Right ventricle myocardium inferior (tissue), 1 donor: ENCODE results near the gene GPS1. TPM values are rescaled to one million over a fixed set of nuclear protein-coding genes. Genes with fewer than 3 reads are reported as not detected.

Experiments
- ATAC-seq: fragments of 200-7000 bp; cut with Tn5 transposase; one replicate; pipeline ENCODE4 v1.9.1; 2020; ENCODE audit warnings: mild to moderate bottlenecking, moderate library complexity
- DNase-seq: peaks from one replicate; pipeline ENCODE4 v3.0.0; 2021; ENCODE audit errors: missing footprints
- intact Hi-C: fragments of 100-400 bp; cut with DNase I; formaldehyde crosslinking; loops from one replicate; pipeline ENCODE4 v1.11.0; 2022
- total RNA-seq: library from RNA; stranded (reverse); fragmentation: NEBNext Ultra II Directional; extraction: Animal tissue kit (Norgen Biotek cat#: 25700); gene quantifications from one replicate; pipeline ENCODE4 v1.2.1, GENCODE V29; 2021
- donor health status: DM: no; HTN: yes; CAD: no; lungs with severe emphysema.

Gene GPS1
- total RNA-seq, 1 donor from 2014 or later: 80.9 TPM

DNA sequence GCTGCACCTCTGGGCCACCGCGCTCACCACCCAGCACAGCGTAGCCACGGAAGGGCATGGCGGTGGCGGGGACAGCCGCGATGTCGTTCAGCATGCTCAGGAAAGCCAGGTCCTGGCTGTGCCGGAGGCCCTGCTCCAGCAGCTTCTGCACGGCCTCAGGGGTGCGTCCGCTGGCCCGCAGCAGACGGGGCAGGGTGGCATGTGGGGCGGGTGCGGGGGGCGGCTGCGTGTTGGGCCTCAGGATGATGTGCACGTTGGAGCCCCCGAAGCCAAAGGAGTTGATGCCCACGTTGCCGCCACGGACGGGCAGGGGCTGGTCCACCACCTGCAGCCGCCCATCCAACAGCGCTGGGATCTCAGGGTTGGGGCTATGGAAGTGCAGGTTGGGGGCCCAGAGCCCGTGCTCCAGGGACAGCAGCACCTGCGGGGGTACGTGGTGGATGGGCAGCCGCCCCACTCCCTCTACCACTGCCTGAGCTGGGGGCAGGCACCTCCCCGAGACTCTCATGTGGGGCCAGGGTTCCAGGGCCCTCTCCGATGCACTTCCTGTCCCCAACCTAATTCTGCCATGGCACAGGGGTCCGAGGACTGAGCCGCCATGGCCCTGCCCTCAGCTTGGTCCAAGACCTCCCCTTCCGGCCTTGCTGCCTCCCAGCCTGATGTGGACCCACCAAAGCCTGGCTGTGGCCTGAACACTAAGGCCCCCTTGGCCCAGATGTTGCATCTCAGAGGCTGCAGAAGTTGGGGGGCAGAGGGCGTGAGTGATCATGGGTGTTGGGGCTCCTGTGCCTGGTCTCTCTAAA lies 39.8 kb downstream of the GPS1 start:
- intact Hi-C loops: no loop called here
- no peak for ATAC-seq
- peak; percentile 30 for DNase-seq

DNA sequence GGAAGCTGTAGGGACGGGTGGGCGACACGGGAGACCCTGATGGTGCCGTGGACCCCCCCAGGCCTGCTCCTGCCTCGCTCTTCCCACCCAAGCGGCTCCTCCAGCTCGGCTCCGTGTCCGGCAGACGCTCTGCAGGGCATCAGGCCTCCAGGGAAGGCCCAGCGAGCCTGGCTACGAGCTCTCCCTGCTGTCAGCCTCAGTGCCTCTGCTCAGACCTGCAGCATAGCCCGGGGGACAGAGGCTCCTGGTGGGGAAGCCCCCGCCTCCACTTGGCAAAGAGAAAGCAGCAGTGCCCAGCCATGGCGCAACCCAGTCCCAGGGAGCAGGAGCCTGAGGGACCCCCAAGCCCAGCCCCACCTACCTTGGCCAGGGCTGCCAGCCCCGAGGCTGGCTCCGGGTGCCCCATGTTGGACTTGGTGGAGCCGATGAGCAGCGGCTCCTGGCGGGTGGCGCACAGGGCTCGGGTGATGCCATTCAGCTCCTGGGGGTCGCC lies 40.4 kb downstream of the GPS1 start:
- DNase-seq (peak; percentile 30), ATAC-seq (no peak)
- intact Hi-C loops: no loop called here

DNA sequence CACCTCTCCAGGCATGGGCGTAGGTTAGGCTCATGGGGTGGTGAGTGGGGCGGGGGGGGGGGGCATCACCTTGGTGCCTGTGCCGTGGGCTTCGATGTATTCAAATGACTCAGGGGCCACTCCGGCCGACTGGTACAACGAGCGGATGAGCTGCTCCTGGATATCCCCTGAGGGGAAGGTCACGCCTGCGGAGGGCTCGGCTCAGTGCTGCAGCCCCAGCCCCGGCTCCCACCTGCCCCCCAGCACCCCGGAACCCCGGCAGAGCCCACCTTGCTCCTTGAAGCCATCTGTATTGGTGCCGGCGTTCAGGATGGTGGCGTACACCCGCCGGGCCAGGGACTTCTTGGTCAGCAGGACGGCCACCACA lies 40.9 kb downstream of the GPS1 start:
- ATAC-seq: no peak
- peak; percentile 39 for DNase-seq
- intact Hi-C loops: no loop called here

DNA sequence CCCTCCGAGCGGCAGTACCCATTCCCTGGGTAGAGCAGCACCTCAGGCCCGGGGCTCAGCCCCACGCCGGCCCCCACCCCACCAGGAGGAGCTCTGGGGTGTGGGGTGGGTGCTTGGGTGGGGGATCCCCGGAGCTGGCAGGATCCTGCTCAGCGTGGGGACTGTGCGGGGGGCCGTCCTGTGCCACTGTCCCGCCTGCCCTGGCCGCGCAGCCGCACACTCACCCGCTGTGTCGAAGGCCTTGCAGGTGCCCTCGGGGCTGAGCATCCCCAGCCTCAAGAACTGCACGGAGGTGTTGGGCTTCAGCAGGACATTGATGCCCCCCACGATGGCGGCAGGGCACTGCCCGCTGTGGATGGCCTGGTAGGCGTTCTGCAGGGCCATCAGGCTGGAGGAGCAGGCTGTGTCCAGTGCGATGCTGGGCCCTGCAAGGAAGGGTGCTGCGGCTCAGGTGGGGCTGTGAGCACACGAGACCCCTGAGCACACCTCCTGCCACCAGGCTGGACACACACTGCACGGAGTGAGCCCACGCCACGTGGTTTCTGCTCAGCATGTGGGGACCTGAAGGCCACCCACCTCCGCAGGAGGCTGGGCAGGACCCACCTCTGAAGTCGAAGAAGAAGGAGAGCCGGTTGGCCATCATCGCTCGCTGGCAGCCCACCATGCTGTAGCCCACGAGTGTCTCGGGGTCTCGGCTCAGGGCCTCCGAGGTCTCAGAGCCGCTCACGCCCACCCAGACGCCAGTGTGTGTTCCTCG lies 41.5 kb downstream of the GPS1 start:
- DNase-seq (peak; percentile 65), ATAC-seq (no peak)
- intact Hi-C loops: no loop called here

DNA sequence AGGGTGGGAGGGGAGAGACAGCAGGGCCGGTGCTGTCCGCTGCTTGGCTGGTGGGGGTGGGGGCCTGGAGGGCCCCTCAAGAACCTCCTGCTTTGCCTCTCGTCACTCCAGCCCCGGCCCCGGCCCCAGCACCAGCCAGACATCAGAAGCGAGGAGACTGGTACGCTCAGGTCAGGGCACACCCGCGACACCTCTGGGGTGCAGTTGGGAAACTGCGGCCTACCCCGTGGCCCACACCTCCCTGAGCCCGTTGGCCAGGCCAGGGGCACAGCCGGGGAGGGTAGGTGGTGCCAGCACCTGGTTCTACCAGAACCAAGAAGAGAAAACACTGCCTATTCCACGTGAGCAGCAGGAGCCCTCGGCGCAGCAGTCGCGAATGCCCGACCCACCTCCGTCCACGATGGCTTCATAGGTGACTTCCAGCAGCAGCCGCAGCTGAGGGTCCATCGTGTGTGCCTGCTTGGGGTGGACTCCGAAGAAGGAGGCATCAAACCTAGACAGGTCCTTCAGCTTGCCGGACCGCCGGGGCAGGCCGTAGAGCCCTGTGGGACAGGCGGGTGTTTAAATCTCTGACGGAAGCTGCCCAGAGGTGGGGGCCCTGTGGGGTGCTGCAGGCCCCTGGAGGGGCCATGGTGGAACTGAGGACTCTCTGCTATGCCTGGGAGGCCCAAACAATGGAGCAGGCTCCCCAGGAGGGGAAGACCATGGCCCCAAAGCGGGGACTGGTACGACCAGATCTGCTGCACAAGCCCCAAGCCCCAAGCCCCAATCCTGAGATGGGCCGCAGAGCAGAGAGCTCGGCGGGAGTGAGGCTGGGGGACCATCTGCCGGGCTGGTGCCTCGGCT lies 43.5 kb downstream of the GPS1 start:
- intact Hi-C loops: no loop called here
- ATAC-seq (no peak), DNase-seq (peak; percentile 67)

DNA sequence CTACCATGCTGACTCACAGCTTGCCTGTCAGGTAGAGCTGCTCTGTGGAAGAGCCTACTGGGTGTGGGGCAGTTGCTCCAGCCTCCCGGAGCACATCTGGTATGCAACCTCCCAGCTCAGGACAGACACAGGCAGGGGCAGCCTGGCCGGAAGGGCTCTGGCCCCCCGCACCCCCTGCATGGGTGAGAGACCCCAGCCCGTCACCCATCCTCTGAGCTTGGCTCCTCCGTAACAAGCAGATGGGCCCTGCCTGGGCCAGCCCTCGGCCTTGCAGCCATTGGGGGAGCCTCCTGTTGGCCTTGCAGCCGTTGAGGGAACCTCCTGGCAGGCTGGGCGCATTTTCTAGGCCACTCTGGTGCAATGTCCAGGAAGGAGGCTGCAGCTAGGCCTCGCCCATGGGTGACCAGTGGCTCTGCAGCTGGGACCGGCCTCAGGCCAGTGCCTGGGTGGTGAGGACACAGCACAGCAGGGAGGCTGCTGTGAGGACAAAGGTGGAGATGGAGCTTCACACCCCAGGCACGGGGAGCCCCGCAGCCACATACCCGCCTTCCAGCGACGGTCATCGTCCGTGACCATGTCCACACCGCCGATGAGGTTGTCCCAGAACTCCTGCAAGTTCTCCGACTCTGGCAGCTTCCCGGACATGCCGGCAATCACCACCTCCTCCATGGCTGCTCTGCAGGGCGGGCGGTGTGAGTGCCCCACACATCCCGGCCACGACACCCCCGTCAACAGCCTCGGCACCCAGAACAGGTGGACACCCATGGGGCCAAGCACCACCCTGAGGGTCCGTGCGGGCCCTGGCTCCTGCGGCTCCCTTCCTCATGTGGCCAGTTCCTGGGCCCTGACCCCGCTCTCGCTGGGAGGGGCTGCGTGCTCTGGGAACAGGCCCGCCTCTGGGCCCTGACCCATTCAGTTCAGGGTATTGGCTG lies 44.3 kb downstream of the GPS1 start:
- peak; percentile 43 for DNase-seq
- no peak for ATAC-seq
- intact Hi-C loops: no loop called here

DNA sequence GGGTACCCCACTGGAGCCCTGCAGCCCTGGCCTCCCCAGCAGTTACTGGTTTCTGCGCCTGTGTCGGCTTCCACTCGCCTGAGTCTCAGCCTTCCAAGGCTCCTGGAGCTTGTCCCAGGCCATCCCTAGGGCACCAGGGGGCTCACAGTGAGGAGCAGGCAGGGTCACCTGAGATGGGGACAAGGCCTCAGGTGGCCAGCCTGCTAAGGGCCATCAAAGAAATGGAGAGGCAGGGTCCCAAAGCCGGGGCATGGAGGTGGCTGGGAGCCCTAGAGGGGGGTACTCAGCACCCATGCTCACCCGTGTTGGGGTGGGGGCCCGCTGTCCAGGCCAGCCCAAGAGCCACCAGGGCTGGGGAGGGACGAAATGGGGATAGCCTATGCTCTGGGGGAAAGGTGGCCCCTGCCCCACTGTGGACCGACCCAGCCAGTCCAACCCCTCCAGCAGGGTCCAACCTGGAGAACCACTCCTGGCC lies 45.0 kb downstream of the GPS1 start:
- ATAC-seq (no peak), DNase-seq (no peak)
- intact Hi-C loops: no loop called here

DNA sequence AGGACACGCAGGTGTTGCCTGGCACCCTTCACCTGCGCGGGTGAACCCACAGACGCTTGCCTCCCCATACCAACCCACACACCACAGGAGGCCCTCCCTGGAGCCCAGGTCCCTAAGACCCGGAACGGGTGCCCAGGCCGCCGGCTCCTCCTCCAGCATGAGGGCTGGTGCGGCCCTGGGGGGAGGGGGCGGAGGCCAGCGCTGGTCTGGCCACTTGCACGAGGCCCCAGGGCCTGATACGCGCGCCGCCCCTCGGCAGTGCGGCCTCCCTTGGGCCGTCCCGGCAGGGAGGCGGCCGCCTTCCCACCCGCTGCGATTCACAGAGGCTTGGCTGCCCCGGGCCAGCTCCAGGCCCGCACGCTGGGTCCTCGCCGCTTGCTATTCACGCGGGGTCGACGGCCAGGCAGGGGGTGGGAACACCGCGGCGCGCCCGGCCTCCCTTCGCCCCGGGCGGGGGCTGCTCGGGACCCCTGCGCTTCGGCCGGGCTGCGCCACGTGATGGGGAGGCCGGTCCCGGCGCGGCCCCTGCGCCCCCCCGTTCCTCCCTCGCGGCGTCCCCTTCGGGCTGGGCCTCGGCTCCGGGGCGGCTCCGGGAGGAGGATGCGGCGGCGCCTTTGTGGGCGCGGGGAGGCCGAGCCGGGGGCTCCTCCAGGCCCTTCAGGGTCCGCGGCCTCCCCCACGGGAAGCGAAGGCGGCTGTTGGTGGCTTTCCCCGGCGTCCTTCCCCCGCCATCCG lies 45.7 kb downstream of the GPS1 start:
- ATAC-seq (no peak), DNase-seq (no peak)
- intact Hi-C loops: no loop called here

DNA sequence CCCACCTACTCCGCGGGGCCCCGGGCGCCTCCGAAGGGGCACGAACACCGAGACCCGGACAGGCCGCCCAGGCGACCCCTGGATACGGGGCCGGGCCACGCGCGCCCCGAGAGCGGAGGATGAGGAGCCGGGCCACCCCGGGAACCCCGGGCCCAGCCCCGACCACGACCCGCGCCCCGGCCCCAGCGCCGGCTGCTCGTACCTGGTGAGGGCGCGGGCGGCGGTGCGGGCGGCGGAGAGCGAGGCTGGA lies 46.1 kb downstream of the GPS1 start:
- intact Hi-C loops: loop anchor here (1.0 kb wide), 1 partner anchor 61 kb away; the partner anchor contains the start of gene DCXR
- DNase-seq: no peak
- ATAC-seq: no peak

DNA sequence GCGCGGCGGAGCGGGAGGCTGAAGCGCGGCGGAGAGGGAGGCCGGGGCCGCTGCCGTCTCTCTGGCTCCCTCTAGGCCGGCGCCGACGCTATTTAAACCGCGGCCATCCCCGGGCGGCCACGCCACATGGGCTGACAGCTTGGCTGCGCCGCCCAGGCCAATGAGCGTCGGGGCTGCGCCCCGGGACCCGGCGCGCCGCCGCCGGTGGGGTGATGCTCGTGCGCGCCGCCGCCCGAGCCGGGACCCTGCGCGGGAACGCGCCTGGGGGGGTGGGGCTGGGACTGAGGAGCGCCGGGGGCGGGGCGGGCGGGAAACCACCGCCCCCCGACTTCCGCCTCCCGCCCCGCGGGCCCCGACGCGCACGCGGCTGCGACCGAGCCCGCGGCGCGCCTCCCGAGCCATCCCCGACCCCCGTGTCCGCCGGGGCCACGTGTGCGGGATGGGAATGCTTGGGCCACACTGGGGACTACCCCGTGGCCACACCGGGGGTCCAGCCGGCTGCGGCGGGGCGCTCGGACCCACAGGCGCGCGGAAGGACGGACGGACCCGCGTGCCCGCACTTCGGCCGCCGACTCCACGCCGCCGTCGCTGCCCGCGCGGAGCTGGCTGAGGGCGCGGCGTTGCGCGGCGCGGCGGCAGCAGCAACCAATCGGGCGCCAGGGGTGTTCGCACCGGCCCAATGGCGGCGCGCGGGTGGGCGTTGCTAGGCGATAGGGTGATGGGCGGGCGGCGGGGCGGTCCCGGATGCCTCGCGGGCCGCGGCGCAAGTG lies 46.7 kb downstream of the GPS1 start, which contains the start of gene FASN:
FASN (minus strand) TSS at position 68 of the 770 bp plus-strand sequence. CDS start 1,791 bp downstream, outside the sequence.
- intact Hi-C loops: loop anchor here (1.0 kb wide), 1 partner anchor 61 kb away; the partner anchor contains the start of gene DCXR
- ATAC-seq (peak; percentile 89), DNase-seq (peak; percentile 97)

DNA sequence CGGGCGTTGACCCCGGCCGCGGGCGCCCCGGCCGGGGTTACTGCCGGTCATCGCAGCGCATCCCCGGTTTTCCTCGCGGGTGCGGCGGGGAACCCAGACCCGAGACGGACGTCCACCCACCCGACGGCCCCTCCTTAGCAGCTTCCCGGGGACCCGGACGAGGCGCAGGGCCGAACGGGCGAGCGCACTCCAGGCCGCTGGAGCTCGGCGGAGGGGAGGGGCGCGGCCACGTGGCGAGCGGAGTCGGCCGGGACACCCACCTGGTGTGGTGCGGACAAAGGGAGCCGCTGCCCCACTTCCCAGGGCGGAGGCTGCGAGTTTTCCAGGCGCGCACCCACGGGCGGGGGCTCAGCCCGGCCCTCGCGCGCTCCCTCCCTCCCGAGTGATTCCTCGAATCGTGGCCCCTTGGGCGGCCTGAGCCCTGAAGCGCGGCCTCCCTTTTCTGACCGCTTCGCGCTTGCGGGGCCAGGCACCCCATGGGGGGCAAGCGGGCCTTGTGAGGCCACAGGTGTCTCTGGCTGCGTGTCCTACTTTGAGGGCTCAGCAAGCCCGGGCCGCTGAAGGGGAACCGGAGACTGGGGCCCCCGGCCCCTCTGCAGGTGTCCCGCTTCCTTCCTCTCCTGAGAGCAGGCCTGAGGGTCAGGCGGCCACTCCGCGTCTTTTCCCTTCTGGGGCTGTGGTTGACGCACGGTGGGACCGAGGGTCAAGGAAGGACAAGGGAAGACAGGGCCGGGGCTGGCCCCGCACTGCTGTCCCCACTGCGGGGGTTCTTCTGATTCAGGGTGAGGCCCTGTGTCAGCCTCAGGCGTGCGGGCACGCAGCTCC lies 47.5 kb downstream of the GPS1 start:
- intact Hi-C loops: loop anchor here (1.0 kb wide), 1 partner anchor 62 kb away; the partner anchor contains the start of gene DCXR
- peak; percentile 1 for ATAC-seq
- DNase-seq: peak; percentile 74

DNA sequence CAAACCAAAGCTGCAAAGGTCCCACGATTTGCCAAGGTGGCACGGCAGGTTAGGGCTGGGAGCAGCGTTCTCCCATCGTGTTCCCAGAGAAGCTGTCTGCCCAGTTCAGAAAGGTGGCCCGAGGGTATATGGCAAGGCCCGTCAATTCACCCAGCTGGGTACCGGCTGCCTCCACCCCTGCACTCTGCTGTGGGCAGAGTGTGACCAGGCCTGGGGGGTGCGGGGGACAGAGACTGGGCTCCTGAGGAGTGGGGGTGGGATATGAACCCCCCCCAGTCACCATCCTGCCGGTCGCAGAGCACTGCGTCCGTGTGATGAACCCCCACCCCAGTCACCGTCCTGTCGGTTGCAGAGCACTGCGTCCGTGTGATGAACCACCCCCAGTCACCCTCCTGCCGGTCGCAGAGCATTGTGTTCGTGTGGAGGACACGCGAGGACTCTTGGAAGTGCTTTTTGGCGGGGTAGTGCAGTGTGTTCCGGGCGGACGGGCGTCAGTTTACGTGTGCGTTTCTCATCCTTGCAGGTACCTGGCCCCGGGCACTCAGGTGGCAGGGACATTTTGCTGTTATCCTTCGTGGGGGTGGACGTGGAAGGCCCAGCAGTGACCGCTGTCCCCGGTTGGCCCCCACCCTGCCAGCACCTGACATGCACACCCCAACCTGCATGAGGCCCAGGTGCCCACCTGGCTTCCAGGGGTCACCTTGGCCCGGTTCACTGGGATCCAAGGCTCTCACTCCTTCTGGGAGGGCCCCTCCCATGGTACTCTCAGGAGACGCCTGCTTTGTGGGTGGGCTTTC lies 49.0 kb downstream of the GPS1 start:
- intact Hi-C loops: no loop called here
- DNase-seq: no peak
- no peak for ATAC-seq

DNA sequence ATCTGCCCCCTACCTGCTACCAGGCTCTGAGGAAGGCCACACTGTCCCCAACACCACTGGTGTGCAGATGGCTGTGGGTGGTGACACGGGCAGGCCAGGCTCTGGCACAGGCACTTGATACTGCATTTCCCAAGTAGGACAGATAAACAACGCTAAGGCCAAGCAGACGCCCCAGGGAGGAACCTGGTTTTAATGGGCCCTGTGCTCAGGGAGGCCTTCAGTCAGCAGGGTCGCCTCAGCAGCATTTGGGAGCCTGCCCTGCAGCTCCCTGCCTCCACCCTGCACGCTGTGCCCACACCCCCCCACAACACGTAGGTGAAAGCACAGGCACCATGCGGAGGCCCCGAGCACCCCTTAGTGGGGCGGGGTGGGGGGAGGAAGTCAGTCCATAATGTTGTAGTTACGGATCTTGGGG lies 49.6 kb downstream of the GPS1 start:
- intact Hi-C loops: no loop called here
- no peak for DNase-seq
- no peak for ATAC-seq

DNA sequence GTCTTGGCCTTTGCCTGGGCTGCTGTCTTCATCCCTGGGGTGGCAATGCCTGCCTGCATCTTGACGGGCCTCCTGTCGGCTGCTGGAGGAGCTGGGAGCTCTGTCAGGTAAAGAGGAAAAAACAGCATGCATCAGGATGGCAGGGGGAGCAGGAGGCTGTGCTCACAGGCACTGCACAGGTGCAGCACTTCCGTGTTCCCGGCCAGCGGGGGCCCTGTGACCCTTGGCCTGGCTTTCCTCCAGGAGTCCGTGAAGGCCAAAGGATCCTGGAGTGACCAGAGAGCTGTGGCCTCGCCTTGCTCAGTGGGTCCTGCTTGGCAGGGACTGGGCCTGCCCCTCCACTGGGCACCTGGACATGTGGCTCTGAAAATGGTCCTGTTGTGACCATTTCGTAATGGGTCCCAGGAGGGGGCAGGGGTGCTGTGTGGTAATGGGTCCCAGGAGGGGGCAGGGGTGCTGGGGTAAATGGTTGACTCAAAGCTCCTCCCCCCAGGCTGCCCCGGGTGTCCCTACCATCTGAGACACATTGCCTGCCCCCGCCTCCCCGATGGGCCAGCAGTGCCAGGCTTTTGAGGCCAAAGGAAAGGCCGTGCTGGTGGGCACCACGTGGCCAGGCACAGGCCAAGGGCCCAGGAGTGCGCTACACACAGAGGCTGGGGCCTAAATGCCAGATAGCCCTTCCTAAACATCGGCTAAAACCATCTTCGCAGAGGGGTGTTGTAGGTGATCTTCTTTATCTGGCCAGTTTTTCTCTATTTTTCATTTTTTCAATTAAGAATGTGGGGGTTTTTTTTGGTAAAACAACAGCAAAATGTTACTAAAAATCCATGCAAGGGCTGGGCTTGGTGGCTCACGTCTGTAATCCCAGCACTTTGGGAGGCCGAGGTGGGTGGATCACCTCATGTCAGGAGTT lies 50.3 kb downstream of the GPS1 start:
- intact Hi-C loops: no loop called here
- ATAC-seq: no peak
- no peak for DNase-seq
